Endothelial cell of umbilical vein (primary cell): ENCODE data around the gene ANKRD33. TPM values are rescaled to one million over a fixed set of nuclear protein-coding genes. Genes with fewer than 3 reads are reported as not detected.

Experiments used
- BruUV-seq: library from RNA; stranded (reverse); fragments of 400-500 nt; replicated peaks from 2 replicates; lab custom pipeline; 2021; lab: Mats Ljungman, UMichigan
- CTCF ChIA-PET: fragments of 300-600, 350-600 bp; sonication (Branson Sonifier 250); formaldehyde crosslinking; loops from one replicate; lab custom pipeline; 2021; ENCODE audit warnings: antibody characterized with exemption, inconsistent platforms; lab: Charles Lee
- POLR2A ChIA-PET: fragments of 300-600, 350-600 bp; sonication (Branson Sonifier 250); formaldehyde crosslinking; loops from one replicate; lab custom pipeline; 2021; ENCODE audit warnings: antibody characterized with exemption, inconsistent platforms; lab: Charles Lee
- DNase-seq: peaks from one replicate; pipeline ENCODE4 v3.0.0-alpha.2; 2011; ENCODE audit warnings: low read depth, low spot score
- FAIRE-seq: peaks from 2 replicates; lab custom pipeline; 2011; peaks lifted over from hg19 to GRCh38; lab: Jason Lieb, UNC
- H2AFZ ChIP-seq: 2 replicates; pipeline ENCODE4 v1.6.0; 2012; ENCODE audit warnings: low read depth, low read length, control low read depth, inconsistent platforms
- H3K27ac ChIP-seq: 2 replicates; pipeline ENCODE4 v1.5.1; 2011; ENCODE audit warnings: low read depth, mild to moderate bottlenecking, control low read depth, low read length, moderate library complexity; ENCODE audit not compliant: insufficient read depth
- H3K27me3 ChIP-seq, 2 experiments: 2 replicates each; pipeline versions ENCODE4 v1.6.0 to v1.6.1; 2011; ENCODE audit warnings: low read length in 2 of 2, mixed read lengths in 1 of 2; ENCODE audit not compliant: control insufficient read depth in 2 of 2, insufficient read depth in 2 of 2
- H3K36me3 ChIP-seq, 2 experiments: 2 replicates in 1 of 2; 3 replicates in 1 of 2; pipeline ENCODE4 v1.5.1; 2011; ENCODE audit warnings: low read length in 2 of 2, mild to moderate bottlenecking in 1 of 2, moderate library complexity in 1 of 2; ENCODE audit not compliant: control insufficient read depth in 2 of 2, insufficient read depth in 2 of 2; ENCODE audit errors: extremely low read depth in 1 of 2
- H3K4me1 ChIP-seq: 3 replicates; pipeline ENCODE4 v1.5.1; 2011; ENCODE audit warnings: mild to moderate bottlenecking, low read length; ENCODE audit not compliant: control insufficient read depth, insufficient read depth; ENCODE audit errors: extremely low read depth
- H3K4me2 ChIP-seq: 2 replicates; pipeline ENCODE4 v1.6.1; 2011; ENCODE audit warnings: low read length, control low read depth, mixed read lengths; ENCODE audit not compliant: insufficient read depth
- H3K4me3 ChIP-seq, 3 experiments: fragments of 200-600 bp in 1 of 3; sonication (generic), shearing (Covaris generic) in 1 of 3; replicated peaks in 1 of 3; 2 replicates each; pipeline ENCODE4 v1.5.1; 2011 to 2016; ENCODE audit warnings: control low read depth in 3 of 3, low read length in 3 of 3, mild to moderate bottlenecking in 2 of 3, inconsistent platforms in 1 of 3, low read depth in 1 of 3, moderate library complexity in 1 of 3; ENCODE audit not compliant: insufficient read depth in 1 of 3
- H3K79me2 ChIP-seq: 2 replicates; pipeline ENCODE4 v1.6.0; 2012; ENCODE audit warnings: low read length, inconsistent platforms; ENCODE audit not compliant: control insufficient read depth, insufficient read depth
- H3K9ac ChIP-seq: replicated peaks from 2 replicates; pipeline ENCODE3; 2011; ENCODE audit warnings: low read length, control low read depth; ENCODE audit not compliant: insufficient read depth; ENCODE audit errors: extremely low read depth
- H3K9me1 ChIP-seq: replicated peaks from 3 replicates; pipeline ENCODE4 v1.6.0; 2011; ENCODE audit warnings: mild to moderate bottlenecking, low read length; ENCODE audit not compliant: control insufficient read depth, insufficient read depth; ENCODE audit errors: extremely low read depth
- H3K9me3 ChIP-seq: replicated peaks from 2 replicates; pipeline ENCODE4 v1.5.1; 2012; ENCODE audit warnings: low read length, inconsistent platforms; ENCODE audit not compliant: control insufficient read depth, insufficient read depth
- H4K20me1 ChIP-seq: replicated peaks from 2 replicates; pipeline ENCODE3; 2011; ENCODE audit warnings: mild to moderate bottlenecking, low read length; ENCODE audit not compliant: control insufficient read depth, insufficient read depth; ENCODE audit errors: extremely low read depth
- EZH2 ChIP-seq: IDR thresholded peaks from 2 replicates; pipeline ENCODE4 v1.6.1; 2012; ENCODE audit warnings: borderline replicate concordance, low read depth, mild to moderate bottlenecking, moderate library complexity, low read length, inconsistent platforms; ENCODE audit not compliant: severe bottlenecking
- FOS ChIP-seq: IDR thresholded peaks from 2 replicates; pipeline ENCODE4 v1.6.1; 2011; ENCODE audit warnings: mild to moderate bottlenecking, low read length, moderate library complexity, borderline replicate concordance; ENCODE audit not compliant: insufficient read depth
- GATA2 ChIP-seq: IDR thresholded peaks from 2 replicates; pipeline ENCODE4 v1.7.0; 2011; ENCODE audit warnings: low read depth, mild to moderate bottlenecking, moderate library complexity, mixed read lengths, low read length; ENCODE audit not compliant: insufficient read length, insufficient read depth
- JUN ChIP-seq: IDR thresholded peaks from 2 replicates; pipeline ENCODE4 v1.6.1; 2011; ENCODE audit warnings: borderline replicate concordance, low read depth; ENCODE audit not compliant: insufficient read length, insufficient read depth
- MYC ChIP-seq: IDR thresholded peaks from one replicate; pipeline ENCODE4 v1.6.1; 2011; ENCODE audit warnings: mild to moderate bottlenecking, low read depth, low read length
- POLR2A ChIP-seq: IDR thresholded peaks from 2 replicates; pipeline ENCODE4 v1.6.1; 2012; ENCODE audit warnings: low read depth, mild to moderate bottlenecking, control low read depth, low read length
- POLR2AphosphoS5 ChIP-seq: IDR thresholded peaks from 2 replicates; pipeline ENCODE4 v1.6.1; 2012; ENCODE audit warnings: low read depth, mild to moderate bottlenecking, control low read depth, low read length, moderate library complexity; ENCODE audit not compliant: insufficient read depth
- dilution Hi-C: fragments of 300-500 bp; cut with MboI; formaldehyde crosslinking; loops from one replicate; pipeline ENCODE4 v1.15.0; 2019; ENCODE audit warnings: low sequenced_read_pairs; ENCODE audit not compliant: extremely low pct_ligation_motif_present
- intact Hi-C: fragments of 100-400 bp; cut with micrococcal nuclease; formaldehyde crosslinking; loops from one replicate; pipeline ENCODE4 v1.10.0; 2022
- polyA plus RNA-seq, 4 experiments: library from polyadenylated mRNA; depleted of rRNA in 3 of 4; stranded (reverse) in 3 of 4; unstranded in 1 of 4; fragments of >200 nt; gene quantifications; 2 replicates each; pipeline versions ENCODE4 v1.2.1 to v1.2.3, GENCODE V29; 2011 to 2012; ENCODE audit warnings: missing spikeins in 1 of 4
- total RNA-seq: library from RNA; stranded (reverse); gene quantifications from 2 replicates; pipeline ENCODE4 v1.2.3, GENCODE V29; 2021
- TF ChIP-seq, protein P1 (sequence below): IDR thresholded peaks from 2 replicates; pipeline ENCODE4 v1.6.1; 2011; ENCODE audit not compliant: insufficient read depth, insufficient read length
- TF ChIP-seq, protein P2 (sequence below), 2 donors: IDR thresholded peaks; 1 replicate in 1 of 2; 2 replicates in 1 of 2; pipeline ENCODE4 v1.5.1; 2011; ENCODE audit warnings: low read length in 2 of 2, mild to moderate bottlenecking in 2 of 2, moderate library complexity in 2 of 2, control low read depth in 1 of 2, inconsistent platforms in 1 of 2, low read depth in 1 of 2; ENCODE audit not compliant: insufficient read depth in 1 of 2; ENCODE audit errors: extremely low read depth in 1 of 2

Gene ANKRD33
- total and polyA plus RNA-seq, 2 donors (not counting 3 experiments of a cell fraction or from before 2014, with no cell fraction given), result 0.80 to 1.2 TPM

DNA sequence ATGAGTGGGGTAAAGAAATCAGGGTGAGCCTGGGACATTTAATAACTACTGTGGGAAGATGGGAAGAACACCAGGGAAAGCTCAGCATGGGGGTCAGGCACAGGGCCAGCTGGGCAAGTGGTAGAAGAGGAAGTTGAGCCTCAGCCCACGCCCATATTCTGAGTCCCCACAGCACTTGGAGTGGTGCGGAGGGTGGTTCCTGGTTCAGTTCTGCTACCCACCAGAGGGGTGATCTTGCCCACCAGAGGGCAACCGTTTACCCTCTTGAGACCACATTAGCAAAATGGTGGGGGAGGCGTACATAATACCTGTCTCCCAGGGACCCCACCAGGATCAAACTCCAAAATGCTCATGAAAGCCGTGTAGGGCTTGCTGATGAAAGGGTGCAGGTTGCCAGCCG lies 16.8 kb upstream of the ANKRD33 start:
- no peaks in the 10 kb centered on the region for H3K9me3 ChIP-seq
- peaks cover 6% of the 10 kb centered on the region for H3K4me1 ChIP-seq
- intact Hi-C loops (loop anchor here (10.0 kb wide), 1 partner anchor 186 kb away; no protein-coding TSS in a partner anchor), dilution Hi-C loops (no loop called here)
- no peaks in the 10 kb centered on the region for H3K9me1 ChIP-seq
- no peaks in the 10 kb centered on the region for H3K79me2 ChIP-seq
- FAIRE-seq (no peak), DNase-seq (no peak)
- H3K27me3 ChIP-seq, result no peaks in the 10 kb centered on the region
- CTCF ChIA-PET, result interaction anchor here (0.6 to 3.4 kb wide), 2 partner anchors 48 to 79 kb away, joined by 3 to 13 read pairs; no protein-coding TSS in a partner anchor
- H3K4me3 ChIP-seq, result no peak overlapping the region
- H3K4me2 ChIP-seq, result no peak overlapping the region
- H2AFZ ChIP-seq, result no peak overlapping the region
- no TSS peak for BruUV-seq
- no peak overlapping the region for H3K27ac ChIP-seq
- H3K36me3 ChIP-seq, result no peaks in the 10 kb centered on the region
- no peak for TF ChIP-seq JUN
- TF ChIP-seq, protein P1, sequence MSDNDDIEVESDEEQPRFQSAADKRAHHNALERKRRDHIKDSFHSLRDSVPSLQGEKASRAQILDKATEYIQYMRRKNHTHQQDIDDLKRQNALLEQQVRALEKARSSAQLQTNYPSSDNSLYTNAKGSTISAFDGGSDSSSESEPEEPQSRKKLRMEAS, result no peak
- TF ChIP-seq MYC, result no peak
- no peak for TF ChIP-seq GATA2
- no peak for TF ChIP-seq POLR2AphosphoS5
- no peak for TF ChIP-seq POLR2A
- TF ChIP-seq, protein P2, sequence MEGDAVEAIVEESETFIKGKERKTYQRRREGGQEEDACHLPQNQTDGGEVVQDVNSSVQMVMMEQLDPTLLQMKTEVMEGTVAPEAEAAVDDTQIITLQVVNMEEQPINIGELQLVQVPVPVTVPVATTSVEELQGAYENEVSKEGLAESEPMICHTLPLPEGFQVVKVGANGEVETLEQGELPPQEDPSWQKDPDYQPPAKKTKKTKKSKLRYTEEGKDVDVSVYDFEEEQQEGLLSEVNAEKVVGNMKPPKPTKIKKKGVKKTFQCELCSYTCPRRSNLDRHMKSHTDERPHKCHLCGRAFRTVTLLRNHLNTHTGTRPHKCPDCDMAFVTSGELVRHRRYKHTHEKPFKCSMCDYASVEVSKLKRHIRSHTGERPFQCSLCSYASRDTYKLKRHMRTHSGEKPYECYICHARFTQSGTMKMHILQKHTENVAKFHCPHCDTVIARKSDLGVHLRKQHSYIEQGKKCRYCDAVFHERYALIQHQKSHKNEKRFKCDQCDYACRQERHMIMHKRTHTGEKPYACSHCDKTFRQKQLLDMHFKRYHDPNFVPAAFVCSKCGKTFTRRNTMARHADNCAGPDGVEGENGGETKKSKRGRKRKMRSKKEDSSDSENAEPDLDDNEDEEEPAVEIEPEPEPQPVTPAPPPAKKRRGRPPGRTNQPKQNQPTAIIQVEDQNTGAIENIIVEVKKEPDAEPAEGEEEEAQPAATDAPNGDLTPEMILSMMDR (IDR thresholded peaks at IDR 0.05; ENCODE audit: extremely low read depth in 1 of 2, insufficient read depth in 1 of 2, low read depth in 1 of 2, low read length in 2 of 2), result no peak
- TF ChIP-seq FOS, result no peak
- TF ChIP-seq EZH2, result no peak
- no peak overlapping the region for H3K9ac ChIP-seq
- POLR2A ChIA-PET, result no interaction called here
- H4K20me1 ChIP-seq, result no peaks in the 10 kb centered on the region
